Lower leg skin (tissue), 4 donors: ENCODE results near the gene CAPS. TPM values are rescaled to one million over a fixed set of nuclear protein-coding genes. Genes with fewer than 3 reads are reported as not detected.
"Not testable (repeated sequence)": the region's sequence is repeated elsewhere in the genome, so short reads cannot be mapped to it uniquely, and the experiment has no call there.

Source experiments
- DNase-seq, 2 donors: peaks; one replicate each; pipeline ENCODE4 v3.0.0-alpha.2; 2019; ENCODE audit warnings: low spot score in 2 of 2
- H3K4me3 ChIP-seq: fragments of 200-600 bp; sonication (generic); 2 replicates; pipeline ENCODE4 v1.5.1; 2017; ENCODE audit warnings: mild to moderate bottlenecking, low read depth; ENCODE audit not compliant: poor library complexity, severe bottlenecking
- POLR2A ChIP-seq, 2 donors: fragments of 450-650 bp; IDR thresholded peaks; one replicate each; pipeline ENCODE4 v1.6.1; 2016 to 2017; ENCODE audit warnings: antibody characterized with exemption in 2 of 2, mild to moderate bottlenecking in 1 of 2, moderate library complexity in 1 of 2
- WGBS, 2 donors: methylation state at CpG; one replicate each; pipeline ENCODE4 v1.1.5; 2018; 5-methylcytosine and 5-hydroxymethylcytosine counted together
- intact Hi-C: fragments of 100-400 bp; cut with DNase I; formaldehyde crosslinking; loops from one replicate; pipeline ENCODE4 v1.15.0; 2023; ENCODE audit warnings: low total_unique reads
- total RNA-seq, 4 donors: library from RNA; depleted of rRNA; stranded (reverse); fragments of >200 nt; gene quantifications; one replicate each; pipeline ENCODE4 v1.1.0, GENCODE V29; 2016
- TF ChIP-seq, protein P1 (sequence below), 3 donors: fragments of 450-650 bp; IDR thresholded peaks; one replicate each; pipeline ENCODE4 v1.5.1; 2016; ENCODE audit warnings: antibody characterized with exemption in 3 of 3, mild to moderate bottlenecking in 3 of 3, moderate library complexity in 2 of 3

Gene CAPS
- total RNA-seq, 4 donors from 2014 or later = 3.5 to 14.5 (median 11.5) TPM

DNA sequence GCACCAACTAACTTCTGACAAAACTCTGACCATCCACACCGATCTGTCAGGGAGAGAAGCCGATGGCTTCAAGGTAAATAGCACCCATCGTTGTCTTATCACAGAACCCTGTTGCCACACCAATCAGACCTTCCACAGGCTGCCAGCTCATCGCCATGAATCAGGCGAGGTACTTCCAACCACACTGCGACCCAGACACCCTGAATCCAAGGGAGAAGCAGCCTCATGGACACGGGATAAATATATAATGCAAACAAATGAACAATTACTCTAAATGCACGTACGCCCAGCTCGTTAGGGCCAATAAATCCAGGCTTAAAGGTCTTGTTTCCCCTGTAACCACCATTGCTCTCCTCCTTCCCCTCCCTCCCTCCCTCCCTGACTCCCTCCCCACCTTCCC is 43.1 kb downstream of the CAPS start:
- TF ChIP-seq, protein P1, sequence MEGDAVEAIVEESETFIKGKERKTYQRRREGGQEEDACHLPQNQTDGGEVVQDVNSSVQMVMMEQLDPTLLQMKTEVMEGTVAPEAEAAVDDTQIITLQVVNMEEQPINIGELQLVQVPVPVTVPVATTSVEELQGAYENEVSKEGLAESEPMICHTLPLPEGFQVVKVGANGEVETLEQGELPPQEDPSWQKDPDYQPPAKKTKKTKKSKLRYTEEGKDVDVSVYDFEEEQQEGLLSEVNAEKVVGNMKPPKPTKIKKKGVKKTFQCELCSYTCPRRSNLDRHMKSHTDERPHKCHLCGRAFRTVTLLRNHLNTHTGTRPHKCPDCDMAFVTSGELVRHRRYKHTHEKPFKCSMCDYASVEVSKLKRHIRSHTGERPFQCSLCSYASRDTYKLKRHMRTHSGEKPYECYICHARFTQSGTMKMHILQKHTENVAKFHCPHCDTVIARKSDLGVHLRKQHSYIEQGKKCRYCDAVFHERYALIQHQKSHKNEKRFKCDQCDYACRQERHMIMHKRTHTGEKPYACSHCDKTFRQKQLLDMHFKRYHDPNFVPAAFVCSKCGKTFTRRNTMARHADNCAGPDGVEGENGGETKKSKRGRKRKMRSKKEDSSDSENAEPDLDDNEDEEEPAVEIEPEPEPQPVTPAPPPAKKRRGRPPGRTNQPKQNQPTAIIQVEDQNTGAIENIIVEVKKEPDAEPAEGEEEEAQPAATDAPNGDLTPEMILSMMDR (IDR thresholded peaks at IDR 0.05) = no peak
- TF ChIP-seq POLR2A (IDR thresholded peaks at IDR 0.05) = no peak
- DNase-seq = no peak
- no peak overlapping the region for H3K4me3 ChIP-seq
- intact Hi-C loops = no loop called here
- 86 to 88% methylated on average over 10 of the region's 10 CpGs for WGBS, 2 donors

DNA sequence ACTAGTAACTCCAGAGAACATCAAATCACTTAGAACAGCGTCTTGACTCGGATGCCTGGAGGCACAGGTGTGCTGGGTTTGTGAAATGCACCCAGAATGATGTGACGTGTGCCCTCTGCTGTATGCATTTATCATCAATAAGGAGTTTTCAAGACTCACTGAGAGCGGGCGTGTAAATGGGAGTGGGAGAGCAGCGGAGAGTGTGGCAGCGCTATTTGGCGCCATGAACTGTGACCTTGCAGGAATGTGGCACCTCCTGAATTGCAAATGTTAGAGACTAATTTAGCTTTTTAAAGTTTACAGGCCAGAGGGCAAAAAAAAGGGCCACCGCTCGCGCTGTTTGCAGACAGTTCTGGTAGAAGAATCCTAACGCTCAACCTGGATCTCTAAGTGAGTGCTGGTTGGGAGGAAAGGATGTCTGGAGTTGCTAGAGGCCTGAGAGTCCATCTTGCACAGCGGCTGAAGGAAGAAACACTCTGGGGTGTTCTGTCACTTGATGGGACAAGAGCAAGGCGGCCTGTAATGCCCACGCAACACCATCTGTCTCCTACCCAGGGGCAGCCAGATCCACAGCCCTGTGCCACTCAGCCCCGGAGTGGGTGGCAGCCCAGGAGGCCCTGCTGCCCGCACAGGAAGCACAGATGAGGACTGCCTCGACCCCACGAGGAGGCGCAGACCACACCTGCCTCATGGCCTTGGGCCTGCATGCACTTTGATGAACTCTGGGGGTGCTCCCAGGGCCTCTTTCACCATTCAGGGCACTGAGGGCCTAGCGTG is 44.2 kb downstream of the CAPS start:
- intact Hi-C loops = no loop called here
- no peak overlapping the region for H3K4me3 ChIP-seq
- WGBS, 2 donors = 73 to 80% methylated on average over 13 to 19 of the region's 21 CpGs
- DNase-seq = no peak
- no peak for TF ChIP-seq POLR2A (IDR thresholded peaks at IDR 0.05)
- TF ChIP-seq, protein P1 (IDR thresholded peaks at IDR 0.05) = no peak

DNA sequence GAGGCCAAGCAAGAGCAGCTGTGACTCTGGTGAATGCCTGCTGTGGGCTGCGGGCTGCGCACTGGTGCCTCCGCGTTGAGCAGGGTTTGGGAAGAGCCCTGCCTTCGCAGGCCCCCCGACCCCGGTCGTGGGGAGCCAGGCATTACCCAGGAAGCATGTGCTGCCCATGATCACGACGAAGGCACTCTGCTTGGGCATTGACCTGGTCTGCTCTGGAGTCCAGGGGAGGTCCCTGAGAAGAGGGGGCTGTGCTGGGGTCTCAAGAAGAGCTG is 44.7 kb downstream of the CAPS start:
- DNase-seq = no peak
- 82 to 94% methylated on average over 10 of the region's 10 CpGs for WGBS, 2 donors
- TF ChIP-seq, protein P1 (IDR thresholded peaks at IDR 0.05) = no peak
- TF ChIP-seq POLR2A (IDR thresholded peaks at IDR 0.05) = no peak
- intact Hi-C loops = no loop called here
- H3K4me3 ChIP-seq = no peak overlapping the region

DNA sequence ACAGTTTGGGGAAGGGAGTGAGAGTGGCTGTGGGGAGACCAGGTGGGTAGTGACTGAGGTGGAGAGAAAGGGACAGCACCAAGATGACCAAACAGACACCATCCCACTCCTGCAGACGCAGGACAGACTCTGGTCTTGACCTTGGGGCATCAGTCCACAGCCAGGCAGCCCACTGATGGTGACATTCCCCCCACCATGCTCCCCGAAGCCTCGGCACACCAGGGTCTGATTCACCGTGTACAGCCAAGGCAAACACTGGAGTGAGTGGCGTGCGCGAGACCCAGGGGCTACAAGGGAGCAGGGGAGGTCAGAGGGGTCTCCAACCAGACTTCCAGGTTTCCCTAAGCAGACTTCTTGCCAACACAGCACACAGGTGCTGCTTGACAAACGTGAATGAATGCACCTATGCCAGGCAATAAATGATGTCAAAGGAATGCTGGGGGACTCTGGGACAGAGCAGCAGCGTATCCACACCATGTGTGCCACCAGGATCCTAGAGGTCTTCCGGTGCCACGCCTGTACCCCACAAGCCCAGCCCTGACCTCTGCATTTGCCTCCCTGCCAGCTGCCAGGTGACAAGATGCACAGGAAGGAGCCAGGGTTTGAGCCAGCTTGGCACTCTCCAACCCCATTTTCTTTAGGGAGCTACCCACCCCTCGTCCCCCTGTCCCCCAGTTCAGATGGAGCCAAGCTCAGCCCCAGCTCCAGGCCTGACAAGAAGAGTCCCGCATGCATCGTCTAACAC is 45.4 kb downstream of the CAPS start:
- no peak for DNase-seq
- intact Hi-C loops = no loop called here
- TF ChIP-seq, protein P1 (IDR thresholded peaks at IDR 0.05) = no peak
- no peak for TF ChIP-seq POLR2A (IDR thresholded peaks at IDR 0.05)
- H3K4me3 ChIP-seq = no peak overlapping the region
- 86 to 90% methylated on average over 14 of the region's 14 CpGs for WGBS, 2 donors

DNA sequence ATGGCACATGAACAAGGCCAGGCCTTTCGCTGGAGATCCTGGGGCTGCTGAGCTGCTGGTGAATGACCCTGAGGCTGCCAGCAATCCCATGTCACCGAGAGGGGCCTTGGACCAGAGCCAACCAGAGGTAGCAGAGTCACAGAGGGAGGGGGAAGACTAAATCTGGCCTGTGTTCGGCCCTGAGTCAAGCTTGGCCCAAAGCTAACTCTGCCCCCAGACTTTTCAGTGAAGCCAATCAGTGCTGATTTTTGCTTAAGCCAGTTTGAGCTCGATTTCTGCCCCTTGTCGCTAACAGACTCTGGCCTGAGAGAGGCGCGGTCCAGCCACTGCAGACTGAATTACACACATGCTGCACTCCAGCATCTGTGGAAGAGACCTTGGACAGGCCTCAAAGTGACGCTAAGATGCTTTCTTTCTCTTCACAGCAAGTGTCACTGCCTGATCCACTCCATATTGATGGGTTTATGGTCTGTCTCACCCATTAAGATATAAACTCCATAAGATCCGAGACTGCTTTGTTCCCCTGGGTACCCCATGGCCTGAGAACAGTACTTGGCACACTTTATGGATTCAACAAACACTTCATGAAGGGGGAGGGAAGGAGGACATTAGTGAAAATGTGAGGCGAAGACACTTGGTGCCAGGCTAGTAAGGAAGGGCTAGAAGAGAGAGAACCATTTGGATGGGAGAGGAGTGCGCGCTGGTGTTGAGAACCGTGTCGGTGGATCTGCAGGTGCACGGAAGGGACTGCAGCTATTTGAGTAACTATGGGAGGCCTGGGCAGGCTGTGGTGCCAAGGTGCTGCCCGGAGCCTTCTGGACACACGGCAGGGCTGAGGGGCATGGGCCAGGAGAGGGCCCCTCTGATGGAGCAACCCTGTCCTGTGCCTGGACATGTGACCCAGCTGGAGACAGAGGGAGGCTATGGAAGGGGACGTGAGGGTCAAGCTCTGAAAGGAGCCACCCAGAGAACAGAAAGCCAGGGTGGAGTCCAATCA is 46.2 kb downstream of the CAPS start:
- 68 to 82% methylated on average over 18 of the region's 18 CpGs for WGBS, 2 donors
- no peak overlapping the region for H3K4me3 ChIP-seq
- intact Hi-C loops = no loop called here
- no peak for TF ChIP-seq POLR2A (IDR thresholded peaks at IDR 0.05)
- TF ChIP-seq, protein P1 (IDR thresholded peaks at IDR 0.05) = no peak
- DNase-seq = no peak

DNA sequence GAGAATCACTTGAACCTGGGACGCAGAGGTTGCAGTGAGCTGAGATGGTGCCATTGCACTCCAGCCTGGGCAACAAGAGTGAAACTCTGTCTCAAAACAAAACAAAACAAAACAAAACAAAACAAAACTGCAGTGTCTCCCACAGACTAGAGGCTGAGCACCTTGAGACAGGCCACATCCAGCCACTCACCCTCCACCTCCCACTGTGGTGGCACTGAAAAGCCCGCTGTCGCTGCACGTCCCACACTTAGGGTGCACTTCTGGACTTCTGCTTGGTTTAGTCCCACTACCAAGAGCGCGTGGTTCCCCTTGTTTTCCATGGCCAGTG is 47.6 kb downstream of the CAPS start:
- intact Hi-C loops, H3K4me3 ChIP-seq, DNase-seq: not testable (repeated sequence)
- 68 to 81% methylated on average over 6 of the region's 6 CpGs for WGBS, 2 donors
